ENCODE data around the gene ADORA1. TPM values are rescaled to one million over a fixed set of nuclear protein-coding genes. Genes with fewer than 3 reads are reported as not detected.

The ADORA1 gene
- total RNA-seq, 2 experiments from 2014 or later, result not detected

- Mint-ChIP-seq H3K36me3 (no peaks in the 10 kb centered on the region), H3K9me3 (no peaks in the 10 kb centered on the region), H3K4me3 (no peak overlapping the region), H3K27me3 (peaks cover 4% of the 10 kb centered on the region), H3K4me1 (no peaks in the 10 kb centered on the region), H3K27ac (no peak overlapping the region)
- POLR2A ChIA-PET, result no interaction called here
- no peak for ATAC-seq (ENCODE audit: low read depth)
- DNase-seq, result no peak
Observed at GRCh38 chr1:203176273-203177035, 48.9 kb downstream of the ADORA1 start.

- DNase-seq, result no peak
- Mint-ChIP-seq H3K27me3 (peaks cover 2% of the 10 kb centered on the region), H3K4me3 (no peak overlapping the region), H3K36me3 (no peaks in the 10 kb centered on the region), H3K9me3 (no peaks in the 10 kb centered on the region), H3K27ac (no peak overlapping the region), H3K4me1 (no peaks in the 10 kb centered on the region)
- ATAC-seq (ENCODE audit: low read depth), result no peak
- POLR2A ChIA-PET, result interaction anchor here (0.6 kb wide), 1 partner anchor 822 kb away, joined by 3 read pairs; no protein-coding TSS in a partner anchor
Observed at GRCh38 chr1:203177036-203177405, 49.5 kb downstream of the ADORA1 start.

GRCh38 chr1:203177470-203178039, 50.0 kb downstream of the ADORA1 start:
- no peak overlapping the region for H3K27ac Mint-ChIP-seq
- no peak for DNase-seq
- POLR2A ChIA-PET, result interaction anchor here (0.6 kb wide), 1 partner anchor 821 kb away, joined by 3 read pairs; no protein-coding TSS in a partner anchor
- no peaks in the 10 kb centered on the region for H3K27me3 Mint-ChIP-seq
- no peaks in the 10 kb centered on the region for H3K4me1 Mint-ChIP-seq
- ATAC-seq (ENCODE audit: low read depth), result no peak
- H3K36me3 Mint-ChIP-seq, result no peaks in the 10 kb centered on the region
- H3K4me3 Mint-ChIP-seq, result no peak overlapping the region
- H3K9me3 Mint-ChIP-seq, result no peaks in the 10 kb centered on the region

DNA sequence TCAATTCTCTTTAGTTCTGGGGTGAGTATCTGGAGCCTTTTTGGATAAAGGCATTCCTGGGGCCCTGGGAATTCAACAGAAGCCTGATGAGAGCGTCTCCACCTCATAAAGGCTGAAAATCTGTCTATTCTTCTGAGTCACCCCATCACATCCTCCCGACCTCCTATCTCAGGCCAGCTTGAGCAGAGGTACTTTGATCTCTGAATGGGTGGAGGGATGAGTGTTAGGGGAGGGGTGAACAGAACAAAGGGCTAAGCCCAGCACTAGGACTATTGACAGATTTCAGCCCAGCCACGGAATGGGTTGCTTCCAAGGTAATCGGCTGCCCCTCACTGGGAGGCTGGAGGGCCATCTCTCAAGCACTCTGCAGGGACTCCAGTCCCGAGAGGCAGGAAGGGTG, 50.6 kb downstream of the ADORA1 start:
- no peak overlapping the region for H3K27ac Mint-ChIP-seq

DNA sequence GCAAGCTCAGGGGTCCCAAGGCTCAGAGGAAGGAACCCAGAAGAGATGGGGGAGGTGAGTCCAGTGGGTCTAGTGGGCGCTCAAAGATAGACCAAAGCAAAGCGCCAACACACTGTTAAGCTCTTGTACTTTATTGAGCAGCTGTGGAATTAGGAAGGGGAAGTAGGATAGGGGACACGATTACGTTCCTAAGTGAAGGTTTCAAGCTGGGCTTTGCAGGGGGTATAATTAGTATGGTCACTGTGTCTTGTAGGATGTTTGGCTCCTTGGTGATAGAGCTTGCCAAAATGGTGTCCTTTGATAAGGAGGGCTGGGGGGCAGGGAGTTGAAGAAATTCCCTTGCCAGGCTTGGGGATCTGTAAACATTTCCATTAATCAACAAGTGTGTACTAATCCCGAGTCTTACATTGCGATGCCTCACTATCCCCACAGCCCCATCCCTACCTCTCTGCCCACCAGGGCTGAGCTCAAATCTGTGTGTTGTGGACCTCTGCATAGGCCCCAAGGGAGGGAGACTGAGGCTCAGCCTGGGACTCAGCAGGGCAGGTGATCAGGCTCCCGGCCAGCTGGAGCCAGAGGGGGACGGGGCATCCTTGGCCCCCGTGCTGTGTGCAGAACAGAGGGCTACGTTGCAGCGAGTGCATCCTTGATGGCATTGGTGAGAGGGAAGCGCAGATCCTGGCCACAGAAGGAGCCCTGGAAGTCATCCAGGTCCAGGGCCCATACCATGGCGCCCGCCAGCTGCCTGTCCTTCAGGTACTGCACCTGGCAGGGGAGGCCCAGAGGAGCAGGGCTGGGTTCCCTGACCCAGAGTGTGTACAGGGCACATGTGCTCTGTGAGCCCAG, 51.5 kb downstream of the ADORA1 start:
- no peak overlapping the region for H3K27ac Mint-ChIP-seq
- no peaks in the 10 kb centered on the region for H3K4me1 Mint-ChIP-seq
- H3K36me3 Mint-ChIP-seq, result no peaks in the 10 kb centered on the region
- no peaks in the 10 kb centered on the region for H3K27me3 Mint-ChIP-seq
- POLR2A ChIA-PET, result no interaction called here
- ATAC-seq (ENCODE audit: low read depth) (no peak), DNase-seq (no peak)
- no peaks in the 10 kb centered on the region for H3K9me3 Mint-ChIP-seq
- H3K4me3 Mint-ChIP-seq, result no peak overlapping the region

More for the DNA sequence above, 50.6 kb downstream of the ADORA1 start:
- no peak for ATAC-seq (ENCODE audit: low read depth)
- H3K4me1 Mint-ChIP-seq, result no peaks in the 10 kb centered on the region
- H3K27me3 Mint-ChIP-seq, result no peaks in the 10 kb centered on the region
- H3K9me3 Mint-ChIP-seq, result no peaks in the 10 kb centered on the region
- H3K4me3 Mint-ChIP-seq, result no peak overlapping the region
- no peaks in the 10 kb centered on the region for H3K36me3 Mint-ChIP-seq
- POLR2A ChIA-PET, result no interaction called here
- no peak for DNase-seq

- no peak overlapping the region for H3K4me3 Mint-ChIP-seq
- H3K27me3 Mint-ChIP-seq, result no peaks in the 10 kb centered on the region
- H3K4me1 Mint-ChIP-seq, result no peaks in the 10 kb centered on the region
- no peaks in the 10 kb centered on the region for H3K36me3 Mint-ChIP-seq
- no peaks in the 10 kb centered on the region for H3K9me3 Mint-ChIP-seq
- DNase-seq (no peak), ATAC-seq (ENCODE audit: low read depth) (no peak)
- POLR2A ChIA-PET, result no interaction called here
- H3K27ac Mint-ChIP-seq, result no peak overlapping the region
Observed at GRCh38 chr1:203179667-203180005, 52.1 kb downstream of the ADORA1 start.

DNA sequence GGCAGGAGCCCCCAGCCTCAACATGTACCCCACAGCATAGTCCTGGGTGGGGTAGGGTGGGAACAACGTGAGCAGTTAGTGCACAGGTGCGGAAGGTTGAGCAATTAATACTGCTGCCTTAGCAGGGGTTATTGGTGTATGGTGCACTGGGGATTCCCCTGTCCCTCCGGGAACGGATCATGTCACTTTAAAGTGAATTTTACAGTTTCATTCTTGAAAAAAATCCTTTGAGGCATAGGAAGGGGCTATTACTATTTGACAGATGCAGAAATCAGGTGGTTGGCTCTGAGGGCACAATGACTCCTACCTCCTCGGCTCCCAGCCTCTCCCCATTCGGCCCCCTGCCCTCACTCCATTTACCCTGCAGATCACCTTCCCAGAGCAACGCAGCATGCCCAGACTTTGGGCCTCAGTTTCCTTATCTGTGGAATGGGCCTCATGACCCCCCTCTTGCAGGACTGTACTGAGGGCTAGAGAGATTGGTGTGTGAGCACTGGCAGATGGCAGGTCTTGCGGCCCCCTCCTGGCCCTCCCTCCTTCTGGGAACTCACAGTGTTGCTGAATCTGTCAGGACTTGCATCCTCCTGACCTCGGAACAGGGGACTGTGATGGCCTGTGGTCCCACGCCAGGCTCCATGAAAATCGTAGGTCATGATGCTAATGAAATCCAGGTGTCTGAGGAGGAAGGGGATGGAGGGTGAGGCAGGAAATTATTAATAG, 53.2 kb downstream of the ADORA1 start:
- H3K9me3 Mint-ChIP-seq, result no peaks in the 10 kb centered on the region
- peaks cover under 1% of the 10 kb centered on the region for H3K27me3 Mint-ChIP-seq
- H3K27ac Mint-ChIP-seq, result no peak overlapping the region
- H3K4me1 Mint-ChIP-seq, result no peaks in the 10 kb centered on the region
- DNase-seq (no peak), ATAC-seq (ENCODE audit: low read depth) (no peak)
- no peaks in the 10 kb centered on the region for H3K36me3 Mint-ChIP-seq
- POLR2A ChIA-PET, result no interaction called here
- H3K4me3 Mint-ChIP-seq, result no peak overlapping the region

- Mint-ChIP-seq H3K9me3 (no peaks in the 10 kb centered on the region), H3K4me1 (peaks cover 2% of the 10 kb centered on the region), H3K27me3 (peaks cover 8% of the 10 kb centered on the region), H3K4me3 (no peak overlapping the region), H3K27ac (no peak overlapping the region), H3K36me3 (no peaks in the 10 kb centered on the region)
- POLR2A ChIA-PET, result no interaction called here
- DNase-seq, result no peak
- no peak for ATAC-seq (ENCODE audit: low read depth)
Observed at GRCh38 chr1:203181586-203182386, 54.3 kb downstream of the ADORA1 start.

GRCh38 chr1:203182387-203182953, 54.9 kb downstream of the ADORA1 start:
- POLR2A ChIA-PET, result no interaction called here
- no peaks in the 10 kb centered on the region for H3K36me3 Mint-ChIP-seq
- H3K9me3 Mint-ChIP-seq, result no peaks in the 10 kb centered on the region
- H3K4me1 Mint-ChIP-seq, result peaks cover 2% of the 10 kb centered on the region
- DNase-seq (no peak), ATAC-seq (ENCODE audit: low read depth) (no peak)
- H3K27ac Mint-ChIP-seq, result no peak overlapping the region
- peaks cover 8% of the 10 kb centered on the region for H3K27me3 Mint-ChIP-seq
- H3K4me3 Mint-ChIP-seq, result no peak overlapping the region

DNA sequence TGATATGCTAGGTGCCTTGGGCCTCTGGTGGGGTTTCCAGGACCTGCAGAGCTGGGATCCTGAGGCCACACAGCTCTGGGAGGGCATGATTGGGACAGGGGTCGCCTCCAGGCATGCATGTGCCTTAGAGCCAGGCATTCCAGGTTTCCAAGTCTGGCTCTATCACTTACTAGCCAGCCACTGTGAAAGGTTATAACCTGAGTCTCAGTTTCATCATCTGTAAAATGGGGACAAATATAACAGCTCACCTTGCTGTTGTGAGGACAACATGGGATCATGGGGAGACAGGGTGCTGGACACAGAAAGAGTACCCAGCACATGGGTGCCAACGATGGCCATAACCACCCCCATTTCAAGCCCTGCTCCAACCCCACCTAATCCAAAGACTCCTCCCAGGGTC, 56.3 kb downstream of the ADORA1 start:
- ATAC-seq (ENCODE audit: low read depth), result no peak
- Mint-ChIP-seq H3K9me3 (no peaks in the 10 kb centered on the region), H3K4me1 (peaks cover 2% of the 10 kb centered on the region), H3K27me3 (peaks cover 17% of the 10 kb centered on the region), H3K27ac (no peak overlapping the region), H3K4me3 (no peak overlapping the region), H3K36me3 (no peaks in the 10 kb centered on the region)
- POLR2A ChIA-PET, result no interaction called here
- DNase-seq, result no peak

DNA sequence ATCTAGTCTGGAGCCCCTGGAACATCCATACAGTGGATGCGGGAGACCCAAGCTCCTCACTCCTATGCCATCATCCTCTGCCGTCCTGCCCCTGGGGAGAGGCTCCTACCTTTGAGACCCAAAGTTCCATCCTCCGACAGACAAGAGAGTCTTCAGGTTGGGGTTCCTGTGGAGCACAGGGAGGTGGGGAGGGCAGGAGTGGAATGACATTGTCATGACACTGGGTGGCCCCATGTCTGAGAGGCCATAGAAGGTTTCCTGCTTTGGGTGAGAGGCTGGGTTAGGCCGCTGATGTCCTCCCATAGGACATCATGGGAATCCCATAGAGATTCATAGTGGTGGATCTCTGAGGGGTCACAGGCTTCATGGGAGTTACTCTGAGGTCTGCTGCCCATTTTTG, 56.9 kb downstream of the ADORA1 start:
- Mint-ChIP-seq H3K9me3 (no peaks in the 10 kb centered on the region), H3K36me3 (no peaks in the 10 kb centered on the region), H3K4me3 (no peak overlapping the region), H3K27ac (no peak overlapping the region), H3K4me1 (peaks cover 2% of the 10 kb centered on the region), H3K27me3 (peaks cover 18% of the 10 kb centered on the region)
- POLR2A ChIA-PET, result no interaction called here
- no peak for DNase-seq
- no peak for ATAC-seq (ENCODE audit: low read depth)

- POLR2A ChIA-PET, result no interaction called here
- DNase-seq (no peak), ATAC-seq (ENCODE audit: low read depth) (no peak)
- H3K36me3 Mint-ChIP-seq, result no peaks in the 10 kb centered on the region
- H3K9me3 Mint-ChIP-seq, result no peaks in the 10 kb centered on the region
- H3K27ac Mint-ChIP-seq, result no peak overlapping the region
- peaks cover 21% of the 10 kb centered on the region for H3K27me3 Mint-ChIP-seq
- peaks cover 2% of the 10 kb centered on the region for H3K4me1 Mint-ChIP-seq
- H3K4me3 Mint-ChIP-seq, result no peak overlapping the region
Observed at GRCh38 chr1:203185061-203185461, 57.5 kb downstream of the ADORA1 start.

All from activated naive CD8-positive, alpha-beta T cell treated with anti-CD3 and anti-CD28 coated beads, Interleukin-2, amount 10 ng/mL, durations not matched to agents 7 days and 5 days (primary cell).